Skeletal muscle cell (primary cell): ENCODE measurements around the gene NDUFS3.

Experiments used
- DNase-seq: peaks from one replicate; pipeline ENCODE4 v3.0.0-alpha.2; 2010; ENCODE audit warnings: low read depth
- H3K4me3 ChIP-seq: 2 replicates; pipeline ENCODE4 v1.5.1; 2011; ENCODE audit warnings: low read depth, mild to moderate bottlenecking, control low read depth, low read length, moderate library complexity

The NDUFS3 gene

GRCh38 chr11:47587723-47588326 is 9.0 kb downstream of the NDUFS3 start:
- no peak overlapping the region for H3K4me3 ChIP-seq
- DNase-seq, result no peak

- H3K4me3 ChIP-seq, result peak overlapping the region; percentile 42
- no peak for DNase-seq
Observed at GRCh38 chr11:47589118-47589517, 10.2 kb downstream of the NDUFS3 start.

- peak overlapping the region; percentile 42 for H3K4me3 ChIP-seq
- DNase-seq, result no peak
Observed at GRCh38 chr11:47589584-47589976, 10.7 kb downstream of the NDUFS3 start.

- H3K4me3 ChIP-seq, result peak overlapping the region; percentile 42
- no peak for DNase-seq
Observed at GRCh38 chr11:47589977-47590861, 11.3 kb downstream of the NDUFS3 start.

- no peak for DNase-seq
- no peak overlapping the region for H3K4me3 ChIP-seq
Observed at GRCh38 chr11:47591764-47592163, 12.9 kb downstream of the NDUFS3 start.

GRCh38 chr11:47592251-47592650 is 13.4 kb downstream of the NDUFS3 start:
- no peak for DNase-seq
- H3K4me3 ChIP-seq, result no peak overlapping the region

GRCh38 chr11:47592970-47593369 is 14.1 kb downstream of the NDUFS3 start:
- no peak overlapping the region for H3K4me3 ChIP-seq

GRCh38 chr11:47593492-47593933 is 14.6 kb downstream of the NDUFS3 start:
- H3K4me3 ChIP-seq, result peak overlapping the region; percentile 38
- no peak for DNase-seq

More at GRCh38 chr11:47592970-47593369, 14.1 kb downstream of the NDUFS3 start:
- DNase-seq, result no peak

GRCh38 chr11:47593934-47594855 is 15.3 kb downstream of the NDUFS3 start, which contains the start of gene C1QTNF4:
C1QTNF4 (minus strand) TSS chr11:47594411; CDS start chr11:47590810, 3,601 bp downstream.
- H3K4me3 ChIP-seq, result peak within 1 kb of the TSS; percentile 38
- DNase-seq, result no peak

- H3K4me3 ChIP-seq, result no peak overlapping the region
- no peak for DNase-seq
Observed at GRCh38 chr11:47595029-47595428, 16.2 kb downstream of the NDUFS3 start.

- H3K4me3 ChIP-seq, result no peak overlapping the region
- no peak for DNase-seq
Observed at GRCh38 chr11:47595967-47596366, 17.1 kb downstream of the NDUFS3 start.

- no peak overlapping the region for H3K4me3 ChIP-seq
- no peak for DNase-seq
Observed at GRCh38 chr11:47599902-47600301, 21.0 kb downstream of the NDUFS3 start.

- no peak overlapping the region for H3K4me3 ChIP-seq
- DNase-seq, result no peak
Observed at GRCh38 chr11:47603295-47603694, 24.4 kb downstream of the NDUFS3 start.

GRCh38 chr11:47605921-47606320 is 27.0 kb downstream of the NDUFS3 start:
- DNase-seq, result no peak

GRCh38 chr11:47606731-47607130 is 27.9 kb downstream of the NDUFS3 start:
- no peak overlapping the region for H3K4me3 ChIP-seq
- peak; percentile 31 for DNase-seq

More at GRCh38 chr11:47605921-47606320, 27.0 kb downstream of the NDUFS3 start:
- no peak overlapping the region for H3K4me3 ChIP-seq

GRCh38 chr11:47607380-47607779 is 28.5 kb downstream of the NDUFS3 start:
- H3K4me3 ChIP-seq, result no peak overlapping the region
- DNase-seq, result peak; percentile 96

GRCh38 chr11:47609675-47610074 is 30.8 kb downstream of the NDUFS3 start:
- no peak for DNase-seq
- H3K4me3 ChIP-seq, result no peak overlapping the region

- no peak overlapping the region for H3K4me3 ChIP-seq
- no peak for DNase-seq
Observed at GRCh38 chr11:47611348-47611794, 32.5 kb downstream of the NDUFS3 start.

- no peak for DNase-seq
- H3K4me3 ChIP-seq, result no peak overlapping the region
Observed at GRCh38 chr11:47615249-47615648, 36.4 kb downstream of the NDUFS3 start.
